Activated T-cell treated with anti-CD3 and anti-CD28 coated beads for 48 hours (primary cell): Measurements from ENCODE around the gene TEAD3.

Source experiments
- DNase-seq: peaks from one replicate; pipeline ENCODE4 v3.0.0-alpha.2; 2020; ENCODE audit warnings: low read depth

Gene TEAD3

GRCh38 chr6:35475573-35475972 lies 21.3 kb downstream of the TEAD3 start:
- DNase-seq, result no peak

DNA sequence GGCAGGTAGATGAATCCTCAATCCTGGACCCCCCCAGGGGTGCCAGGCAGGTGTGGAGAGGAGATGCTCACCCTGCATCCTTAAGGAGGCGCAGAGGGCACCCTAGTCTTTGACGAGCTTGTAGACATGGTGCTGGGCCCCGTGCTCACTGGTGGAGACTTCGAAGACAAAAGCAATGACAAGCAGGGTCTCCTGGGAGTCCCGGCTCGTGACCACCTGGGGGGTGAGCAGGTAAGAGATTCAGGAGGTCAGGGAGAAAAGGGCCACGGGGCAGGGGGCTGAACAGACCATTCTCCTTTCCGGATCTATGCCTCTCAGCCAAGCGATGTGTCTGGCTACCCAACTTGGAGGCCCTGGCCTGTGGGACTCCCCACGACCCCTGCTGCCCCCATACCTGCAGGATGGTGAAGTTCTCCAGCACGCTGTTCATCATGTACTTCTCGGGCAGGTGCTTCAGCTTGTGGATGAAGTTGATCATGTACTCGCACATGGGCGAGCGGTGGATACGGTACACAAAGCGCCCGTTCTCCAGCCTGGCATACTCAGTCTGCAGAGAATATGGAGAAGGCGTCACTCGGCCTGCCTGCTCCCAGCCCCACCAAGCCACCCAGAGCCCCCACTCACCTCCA lies 21.8 kb downstream of the TEAD3 start:
- DNase-seq, result no peak

DNA sequence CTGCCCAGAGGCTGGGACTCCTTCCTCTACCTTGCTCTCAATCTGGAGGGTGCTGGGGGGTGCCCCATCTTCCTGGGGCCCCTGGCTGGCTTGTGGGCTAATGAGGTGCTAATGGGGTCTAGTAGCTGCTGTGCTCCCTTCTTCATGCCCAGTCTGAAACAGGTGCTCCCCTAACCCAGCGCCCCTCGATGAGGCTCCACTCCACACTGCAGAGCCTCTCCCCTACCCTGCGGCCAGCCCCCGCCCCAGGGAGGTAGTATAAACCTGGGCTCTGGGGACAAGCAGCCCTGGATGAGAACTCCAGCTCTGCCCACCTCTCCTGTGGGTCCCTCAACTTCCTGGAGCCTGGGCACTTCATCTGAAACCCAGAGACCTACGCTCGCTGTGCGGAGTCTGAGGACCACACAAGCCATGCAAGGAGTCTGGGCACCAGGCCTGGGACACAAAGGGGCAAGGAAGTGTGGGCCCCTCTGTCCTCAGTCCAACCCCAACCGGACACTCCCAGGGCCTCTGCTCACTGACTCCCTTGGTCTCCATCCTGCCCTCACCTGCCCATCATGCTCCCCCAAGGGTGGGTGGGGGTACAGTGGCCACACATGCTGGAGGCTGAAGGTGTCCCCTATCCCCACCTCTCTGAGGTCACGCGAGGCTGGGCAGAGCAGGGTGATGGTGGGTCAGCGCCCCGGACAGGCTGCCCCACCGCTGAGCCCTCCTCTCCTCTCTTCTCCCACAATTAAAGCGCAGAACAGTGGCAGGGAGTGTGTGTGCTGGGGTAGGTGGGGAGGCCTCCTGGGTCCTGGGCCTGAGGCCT lies 22.5 kb downstream of the TEAD3 start:
- peak; percentile 38 for DNase-seq

- DNase-seq, result no peak
Measured at GRCh38 chr6:35473850-35474130, 23.1 kb downstream of the TEAD3 start.

GRCh38 chr6:35473075-35473849 lies 23.6 kb downstream of the TEAD3 start:
- no peak for DNase-seq

DNA sequence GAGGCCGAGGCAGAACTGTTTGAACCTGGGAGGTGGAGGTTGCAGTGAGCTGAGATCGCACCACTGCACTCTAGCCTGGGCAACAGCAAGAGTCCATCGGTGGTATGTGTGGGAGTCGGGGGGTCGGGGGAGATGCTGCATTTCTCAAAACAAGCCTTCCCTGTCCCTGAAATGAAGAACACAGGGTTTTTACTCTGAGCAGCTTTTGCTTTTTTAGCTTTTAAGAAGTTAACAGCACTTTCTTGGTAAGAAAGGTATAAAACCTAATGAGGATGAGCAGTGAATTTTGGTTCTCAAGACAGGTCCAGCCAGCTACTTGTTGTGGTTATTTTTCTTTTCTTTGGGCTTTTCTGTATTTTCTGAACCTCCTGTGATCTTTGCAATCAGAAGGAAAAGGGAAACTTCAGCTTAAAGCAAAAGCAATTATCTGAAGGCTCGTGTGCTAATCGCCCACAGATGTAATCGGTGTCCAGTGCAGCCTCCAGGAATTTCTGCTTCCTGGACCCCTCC lies 25.0 kb downstream of the TEAD3 start:
- no peak for DNase-seq

DNA sequence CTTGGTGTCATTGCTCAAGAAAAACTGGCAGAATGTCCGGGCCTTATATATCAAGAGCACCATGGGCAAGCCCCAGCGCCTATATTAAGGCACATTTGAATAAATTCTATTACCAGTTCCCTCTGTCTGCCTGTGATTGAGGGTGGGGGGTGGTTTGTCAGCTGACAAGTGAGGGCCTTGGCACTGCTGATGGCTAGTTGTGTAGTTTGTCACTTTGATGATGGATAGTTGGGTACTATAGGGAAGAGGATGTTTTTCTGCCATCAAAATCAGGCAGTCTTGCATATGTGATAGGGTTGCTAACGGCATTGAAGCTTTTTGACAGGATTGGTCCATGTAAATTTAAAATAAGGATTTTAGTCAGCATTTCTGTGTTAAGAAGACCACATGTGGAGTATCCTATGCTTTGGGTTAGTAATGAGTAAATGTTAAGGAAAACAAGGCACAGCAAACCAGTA lies 26.2 kb downstream of the TEAD3 start:
- no peak for DNase-seq

DNA sequence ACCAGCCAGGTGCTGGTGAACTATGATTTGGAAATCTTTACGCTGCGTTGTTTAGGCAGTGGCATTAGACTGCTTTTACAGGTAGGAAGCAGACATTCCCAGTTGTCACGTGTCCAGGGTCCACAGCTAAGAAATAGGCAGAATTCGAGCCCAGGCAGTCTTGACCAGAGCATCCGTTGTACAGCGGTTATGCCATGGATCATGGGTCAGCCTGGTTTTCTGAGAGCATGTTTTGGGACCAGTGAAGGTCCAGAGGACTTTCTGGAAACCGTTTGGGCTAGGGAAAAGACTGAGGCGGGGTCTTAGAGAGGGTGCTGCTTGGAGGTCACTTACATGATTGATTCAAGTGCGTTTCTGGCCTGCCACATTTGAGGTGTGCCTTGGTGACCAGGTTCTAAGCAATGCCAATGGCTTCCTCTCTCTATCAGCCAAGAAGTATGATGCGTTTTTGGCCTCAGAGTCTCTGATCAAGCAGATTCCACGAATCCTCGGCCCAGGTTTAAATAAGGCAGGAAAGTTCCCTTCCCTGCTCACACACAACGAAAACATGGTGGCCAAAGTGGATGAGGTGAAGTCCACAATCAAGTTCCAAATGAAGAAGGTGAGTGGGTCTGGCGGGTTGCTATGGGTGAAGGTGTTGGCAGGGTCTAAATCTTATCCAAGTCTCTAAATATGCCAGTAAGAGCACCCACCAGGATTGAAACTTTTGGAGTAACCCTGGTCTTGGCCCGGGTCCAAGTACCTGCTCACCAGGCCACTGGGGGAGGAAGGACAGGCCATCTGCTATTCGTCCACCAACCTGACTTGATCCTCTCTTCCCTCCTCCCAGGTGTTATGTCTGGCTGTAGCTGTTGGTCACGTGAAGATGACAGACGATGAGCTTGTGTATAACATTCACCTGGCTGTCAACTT lies 26.9 kb downstream of the TEAD3 start:
- no peak for DNase-seq

- DNase-seq, result no peak
Measured at GRCh38 chr6:35468980-35469750, 27.7 kb downstream of the TEAD3 start.

DNA sequence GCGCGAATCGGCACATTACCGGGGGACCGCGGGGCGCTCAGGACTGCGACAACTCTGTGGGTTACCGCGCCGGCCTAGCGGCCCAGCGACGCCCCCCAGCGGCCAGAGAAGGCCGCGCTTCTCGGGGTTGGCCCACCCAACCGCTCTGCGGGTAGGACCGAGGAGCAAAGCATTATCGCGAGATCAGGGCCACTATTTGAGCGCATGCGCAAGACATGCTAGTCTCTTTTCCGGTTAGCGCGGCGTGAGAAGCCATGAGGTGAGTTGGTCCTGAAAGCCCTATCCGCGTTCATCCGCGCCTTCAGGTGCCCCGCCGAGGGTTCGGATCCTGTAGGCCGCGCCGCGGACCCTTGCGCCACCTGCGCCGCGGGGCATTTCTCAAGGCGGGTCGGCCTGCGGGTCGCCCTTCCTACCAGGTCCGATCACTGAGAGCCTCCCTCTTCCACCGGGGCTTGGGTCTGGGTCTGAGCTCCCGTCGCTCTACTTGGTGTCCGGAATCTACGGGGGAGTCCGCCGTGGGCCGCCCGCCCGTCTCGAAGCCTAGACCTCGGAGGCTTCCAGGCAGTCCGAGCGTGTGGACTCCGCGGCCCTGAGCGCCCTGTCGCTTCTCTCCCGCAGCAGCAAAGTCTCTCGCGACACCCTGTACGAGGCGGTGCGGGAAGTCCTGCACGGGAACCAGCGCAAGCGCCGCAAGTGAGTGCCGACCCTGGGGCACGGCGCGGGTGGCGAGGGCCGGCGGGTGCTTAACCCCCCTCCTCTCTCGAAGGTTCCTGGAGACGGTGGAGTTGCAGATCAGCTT lies 28.5 kb downstream of the TEAD3 start, which contains the start of gene RPL10A:
TSS of gene RPL10A (plus strand) at position 221 of the 799 bp plus-strand sequence. CDS start at position 255, 34 bp downstream.
- peak; percentile 96 for DNase-seq

- no peak for DNase-seq
Measured at GRCh38 chr6:35465646-35466045, 31.2 kb downstream of the TEAD3 start.

DNA sequence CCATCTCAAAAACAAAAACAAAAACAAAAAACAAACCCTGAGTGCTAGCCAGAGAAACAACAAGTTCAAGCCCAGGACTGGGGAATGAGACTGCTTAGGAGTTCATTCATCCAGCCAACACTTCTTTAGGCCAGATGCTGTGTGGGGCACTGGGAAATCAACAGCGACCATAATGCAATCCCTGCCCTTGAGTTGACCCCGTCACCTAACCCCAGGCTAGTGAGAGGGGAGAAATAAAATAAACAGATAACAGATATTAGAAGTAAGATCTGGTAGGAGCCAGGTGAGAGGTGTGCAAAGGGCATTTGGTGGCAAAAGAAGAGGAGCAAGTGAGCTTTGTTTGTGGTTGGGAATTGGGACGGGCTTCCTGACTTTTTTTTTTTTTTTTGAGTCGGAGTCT lies 33.6 kb downstream of the TEAD3 start:
- DNase-seq, result no peak

GRCh38 chr6:35461270-35461669 lies 35.6 kb downstream of the TEAD3 start:
- no peak for DNase-seq

GRCh38 chr6:35457907-35458306 lies 39.0 kb downstream of the TEAD3 start:
- no peak for DNase-seq

- DNase-seq, result no peak
Measured at GRCh38 chr6:35454391-35455110, 42.3 kb downstream of the TEAD3 start.

DNA sequence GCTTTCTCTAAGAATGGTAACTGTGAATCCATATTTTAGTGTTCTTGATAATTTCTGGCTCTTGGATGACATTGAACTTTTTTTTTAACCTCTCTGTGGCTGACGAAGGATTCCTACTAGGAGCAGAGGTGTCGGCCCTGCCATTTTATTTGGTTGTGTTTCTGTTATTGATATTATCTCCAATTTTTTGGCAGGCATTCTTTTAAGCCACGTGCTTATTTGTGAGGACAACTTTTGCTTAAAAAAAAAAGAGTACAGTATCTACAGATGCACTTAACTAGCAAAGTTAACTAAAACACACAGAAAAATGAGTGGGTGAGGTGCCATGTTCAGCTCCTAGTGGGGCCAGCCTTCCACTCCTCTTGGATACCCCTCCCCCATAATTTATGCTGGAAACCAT lies 43.6 kb downstream of the TEAD3 start:
- no peak for DNase-seq

GRCh38 chr6:35452183-35453090 lies 44.4 kb downstream of the TEAD3 start, which contains the start of gene FANCE:
Gene FANCE (plus strand): TSS chr6:35452338. CDS start chr6:35452546, 208 bp downstream.
- DNase-seq, result peak; percentile 92
